ENCODE results near the gene RBMS1.

The RBMS1 gene

DNA sequence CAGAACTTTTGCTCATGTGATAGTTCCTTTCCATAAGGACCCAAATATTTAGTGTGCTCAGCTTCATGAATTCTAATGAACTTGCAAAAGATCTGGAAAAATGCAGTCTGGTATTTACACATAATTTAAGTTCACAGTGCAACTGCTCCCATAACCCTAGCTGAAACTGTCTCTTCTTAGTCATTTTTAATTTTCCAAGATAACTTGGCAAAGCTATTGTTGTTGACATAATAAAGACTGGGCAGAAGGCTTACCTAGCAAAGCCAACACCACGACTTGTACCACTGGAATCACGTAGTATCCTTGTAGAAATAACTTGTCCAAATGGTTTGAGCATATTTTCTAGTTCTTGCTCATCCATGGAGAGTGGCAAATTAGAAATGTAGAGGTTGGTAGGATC, 190.5 kb downstream of the RBMS1 start:
- ATAC-seq (replicated peaks) (no peak), DNase-seq (no peak)
- Mint-ChIP-seq H3K4me1 (no peaks in the 10 kb centered on the region), H3K9me3 (no peaks in the 10 kb centered on the region), H3K36me3 (peaks cover 24 to 27% of the 10 kb centered on the region in 2 donors), H3K4me3 (no peak overlapping the region), H3K27ac (no peak overlapping the region), H3K27me3 (no peaks in the 10 kb centered on the region)

DNA sequence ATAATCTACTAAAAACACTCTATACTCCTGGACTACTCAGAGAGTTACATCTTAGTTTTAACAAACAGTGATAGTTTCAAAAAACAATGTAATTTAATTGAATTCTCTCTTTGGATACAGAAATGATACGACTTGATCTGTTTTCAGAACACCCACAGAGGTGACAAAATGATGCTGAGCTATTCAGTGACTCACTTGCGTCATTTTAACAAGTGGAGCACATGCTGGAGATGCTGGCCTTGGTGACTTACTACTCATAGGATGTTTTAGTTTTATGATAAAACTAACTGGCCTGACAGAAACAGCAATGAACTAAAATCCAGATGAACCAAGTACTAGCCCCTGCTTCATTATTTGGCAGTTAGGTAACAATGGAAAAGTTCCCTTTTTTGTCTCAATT, 192.2 kb downstream of the RBMS1 start:
- no peak overlapping the region for H3K4me3 Mint-ChIP-seq
- no peak overlapping the region for H3K27ac Mint-ChIP-seq
- DNase-seq (no peak), ATAC-seq (replicated peaks) (no peak)
- no peaks in the 10 kb centered on the region for H3K4me1 Mint-ChIP-seq
- H3K9me3 Mint-ChIP-seq, result no peaks in the 10 kb centered on the region
- no peaks in the 10 kb centered on the region for H3K27me3 Mint-ChIP-seq
- H3K36me3 Mint-ChIP-seq, result peaks cover 29 to 41% of the 10 kb centered on the region in 2 donors

DNA sequence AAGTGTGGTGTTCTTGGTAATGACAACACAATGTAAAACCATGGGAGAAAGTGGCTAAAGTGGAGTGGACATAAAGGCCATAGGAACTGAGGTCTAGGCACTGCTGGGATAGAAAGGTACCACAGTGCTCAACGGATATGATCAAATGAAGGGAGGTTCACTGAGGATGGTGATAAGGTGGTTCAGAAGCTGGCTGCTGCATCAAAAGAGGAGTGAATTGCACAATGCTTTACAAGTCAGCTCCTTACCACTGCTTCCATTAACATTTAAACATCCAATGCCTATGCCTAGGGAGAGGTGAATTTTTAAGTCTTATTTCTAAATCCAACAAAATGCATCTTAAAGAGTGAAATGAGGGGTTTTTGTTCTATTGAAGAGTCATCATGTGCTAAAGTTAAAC, 193.4 kb downstream of the RBMS1 start:
- Mint-ChIP-seq H3K27ac (no peak overlapping the region), H3K4me3 (no peak overlapping the region), H3K36me3 (peaks cover 25 to 41% of the 10 kb centered on the region in 2 donors), H3K4me1 (peaks cover 0 to 6% of the 10 kb centered on the region in 2 donors), H3K27me3 (no peaks in the 10 kb centered on the region), H3K9me3 (no peaks in the 10 kb centered on the region)
- no peak for ATAC-seq (replicated peaks)
- no peak for DNase-seq

DNA sequence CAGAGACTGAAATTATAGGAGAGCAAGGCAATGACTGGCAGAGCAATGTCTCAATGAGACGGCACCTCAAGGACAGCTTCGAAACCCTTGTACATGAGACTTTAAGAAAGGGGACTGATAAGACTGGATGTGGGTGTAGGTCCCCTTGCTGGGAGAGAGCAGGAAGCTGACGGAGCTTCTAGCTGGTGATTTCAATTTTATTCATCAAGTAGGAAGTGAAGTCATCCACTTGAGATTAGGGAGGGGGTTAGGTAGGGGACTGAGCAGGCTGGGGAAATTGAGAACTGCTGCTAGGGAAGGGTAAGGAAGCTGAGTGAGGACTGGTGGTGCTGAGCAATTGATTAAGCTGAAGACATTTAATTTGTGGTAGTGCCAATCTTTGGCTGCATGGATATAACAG, 194.1 kb downstream of the RBMS1 start:
- Mint-ChIP-seq H3K27ac (no peak overlapping the region), H3K4me3 (no peak overlapping the region), H3K36me3 (peaks cover 25 to 42% of the 10 kb centered on the region in 2 donors), H3K9me3 (no peaks in the 10 kb centered on the region), H3K4me1 (peaks cover 0 to 6% of the 10 kb centered on the region in 2 donors), H3K27me3 (no peaks in the 10 kb centered on the region)
- no peak for ATAC-seq (replicated peaks)
- DNase-seq, result no peak

DNA sequence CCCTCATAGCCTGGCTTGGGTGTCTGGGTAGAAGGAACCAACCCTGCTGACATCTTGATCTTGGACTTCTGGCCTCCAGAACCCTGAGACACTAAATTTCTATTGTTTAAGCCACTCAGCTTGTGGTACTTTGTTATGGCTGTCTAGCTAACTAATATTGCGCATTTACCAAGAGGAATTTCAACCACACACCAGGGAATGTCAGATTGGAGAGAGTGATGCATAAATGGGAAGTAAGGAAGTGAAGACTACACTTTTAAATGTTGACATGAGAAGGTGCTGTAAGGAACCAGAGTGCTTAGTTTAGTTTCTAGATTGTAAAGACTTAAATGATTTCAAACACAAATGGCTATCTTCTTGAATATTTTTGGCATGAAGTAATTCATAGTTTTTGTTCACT, 194.6 kb downstream of the RBMS1 start:
- H3K27me3 Mint-ChIP-seq, result no peaks in the 10 kb centered on the region
- no peak for DNase-seq
- H3K9me3 Mint-ChIP-seq, result no peaks in the 10 kb centered on the region
- no peak overlapping the region for H3K27ac Mint-ChIP-seq
- H3K4me1 Mint-ChIP-seq, result peaks cover 2 to 6% of the 10 kb centered on the region in 2 donors
- ATAC-seq (replicated peaks), result no peak
- H3K4me3 Mint-ChIP-seq, result no peak overlapping the region
- H3K36me3 Mint-ChIP-seq, result peaks cover 25 to 45% of the 10 kb centered on the region in 2 donors

DNA sequence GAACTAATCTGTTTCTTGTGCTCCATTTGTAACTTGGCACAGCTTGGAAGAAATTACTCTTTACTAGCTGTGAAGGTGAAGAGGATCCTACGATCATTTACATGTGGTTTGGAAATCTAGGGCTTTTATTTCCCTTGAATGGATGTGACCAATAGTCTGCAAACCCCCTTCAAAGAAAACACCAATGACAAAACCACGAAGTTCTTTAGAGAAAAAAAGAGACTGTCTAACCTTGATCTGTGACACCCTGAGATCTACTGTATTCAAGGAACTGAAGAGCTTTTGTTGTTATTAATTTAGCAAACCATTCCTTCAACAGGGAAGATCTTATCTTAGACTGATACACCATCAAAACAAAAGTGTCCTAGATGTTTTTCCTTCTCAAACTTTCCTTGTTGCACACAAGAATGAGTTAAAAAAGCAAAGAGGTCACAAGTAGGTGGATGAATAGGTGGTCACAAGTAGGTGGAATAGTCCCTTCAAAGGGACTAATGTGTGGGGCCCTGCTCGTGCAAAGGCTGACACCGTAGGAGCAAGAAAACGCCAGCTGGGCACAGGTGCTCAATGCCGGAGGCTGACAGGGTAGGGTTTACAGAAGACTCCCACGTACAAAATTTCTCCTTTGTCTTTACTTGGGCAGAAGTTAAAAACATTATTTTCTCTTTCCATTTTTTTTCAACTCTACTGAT, 197.9 kb downstream of the RBMS1 start:
- ATAC-seq (replicated peaks) (no peak), DNase-seq (no peak)
- H3K36me3 Mint-ChIP-seq, result peaks cover 31 to 64% of the 10 kb centered on the region in 2 donors
- H3K27ac Mint-ChIP-seq, result no peak overlapping the region
- no peaks in the 10 kb centered on the region for H3K9me3 Mint-ChIP-seq
- no peaks in the 10 kb centered on the region for H3K27me3 Mint-ChIP-seq
- peaks cover 2 to 6% of the 10 kb centered on the region in 2 donors for H3K4me1 Mint-ChIP-seq
- H3K4me3 Mint-ChIP-seq, result no peak overlapping the region

DNA sequence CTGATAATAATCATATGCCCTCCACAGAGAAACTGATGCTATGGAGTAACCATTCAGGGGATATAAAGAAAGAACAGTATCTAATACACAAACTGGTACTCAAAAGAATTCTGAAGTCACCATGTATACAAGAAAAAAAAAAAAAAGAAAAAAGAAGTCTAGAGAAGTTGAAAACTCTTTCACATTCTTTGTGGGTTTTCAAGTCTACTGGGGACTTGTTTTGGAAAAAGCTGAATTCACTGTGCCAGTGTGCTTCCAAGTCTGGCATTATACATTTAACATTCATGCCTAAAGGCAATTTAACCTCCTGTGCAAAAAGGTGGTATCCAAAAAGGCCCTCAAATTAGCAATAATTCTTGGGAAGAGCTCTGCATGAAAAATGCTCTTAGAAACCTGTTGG, 198.7 kb downstream of the RBMS1 start:
- no peak for DNase-seq
- no peaks in the 10 kb centered on the region for H3K9me3 Mint-ChIP-seq
- no peak for ATAC-seq (replicated peaks)
- peaks cover 2 to 8% of the 10 kb centered on the region in 2 donors for H3K4me1 Mint-ChIP-seq
- no peak overlapping the region for H3K4me3 Mint-ChIP-seq
- H3K36me3 Mint-ChIP-seq, result peaks cover 27 to 60% of the 10 kb centered on the region in 2 donors
- no peak overlapping the region for H3K27ac Mint-ChIP-seq
- H3K27me3 Mint-ChIP-seq, result no peaks in the 10 kb centered on the region

DNA sequence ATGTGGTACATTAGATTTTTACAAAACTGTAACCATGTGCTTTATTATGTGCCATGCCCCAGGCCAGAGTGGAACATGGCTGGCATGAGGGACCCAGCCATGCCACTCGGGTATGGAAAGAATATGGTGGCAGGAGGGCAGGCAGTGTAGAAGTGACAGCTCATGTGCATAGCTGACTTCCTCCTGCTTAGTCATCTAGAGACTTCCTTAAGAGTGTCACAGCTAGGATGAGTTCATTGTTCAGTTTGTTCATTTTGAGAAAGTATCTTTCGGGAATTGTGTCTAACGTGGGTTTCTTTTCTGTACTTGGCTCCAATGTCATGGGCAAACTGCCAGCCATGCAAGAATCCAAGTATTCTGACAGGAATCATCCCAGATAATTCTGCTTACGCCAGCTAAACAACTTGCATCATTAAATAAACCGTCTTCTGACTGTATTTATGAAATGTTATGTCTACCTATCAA, 199.2 kb downstream of the RBMS1 start:
- H3K4me1 Mint-ChIP-seq, result peaks cover 2 to 10% of the 10 kb centered on the region in 2 donors
- no peak overlapping the region for H3K4me3 Mint-ChIP-seq
- ATAC-seq (replicated peaks) (peak; percentile 80 to 92), DNase-seq (no peak)
- H3K9me3 Mint-ChIP-seq, result no peaks in the 10 kb centered on the region
- no peaks in the 10 kb centered on the region for H3K27me3 Mint-ChIP-seq
- H3K36me3 Mint-ChIP-seq, result peaks cover 22 to 54% of the 10 kb centered on the region in 2 donors
- no peak overlapping the region for H3K27ac Mint-ChIP-seq

DNA sequence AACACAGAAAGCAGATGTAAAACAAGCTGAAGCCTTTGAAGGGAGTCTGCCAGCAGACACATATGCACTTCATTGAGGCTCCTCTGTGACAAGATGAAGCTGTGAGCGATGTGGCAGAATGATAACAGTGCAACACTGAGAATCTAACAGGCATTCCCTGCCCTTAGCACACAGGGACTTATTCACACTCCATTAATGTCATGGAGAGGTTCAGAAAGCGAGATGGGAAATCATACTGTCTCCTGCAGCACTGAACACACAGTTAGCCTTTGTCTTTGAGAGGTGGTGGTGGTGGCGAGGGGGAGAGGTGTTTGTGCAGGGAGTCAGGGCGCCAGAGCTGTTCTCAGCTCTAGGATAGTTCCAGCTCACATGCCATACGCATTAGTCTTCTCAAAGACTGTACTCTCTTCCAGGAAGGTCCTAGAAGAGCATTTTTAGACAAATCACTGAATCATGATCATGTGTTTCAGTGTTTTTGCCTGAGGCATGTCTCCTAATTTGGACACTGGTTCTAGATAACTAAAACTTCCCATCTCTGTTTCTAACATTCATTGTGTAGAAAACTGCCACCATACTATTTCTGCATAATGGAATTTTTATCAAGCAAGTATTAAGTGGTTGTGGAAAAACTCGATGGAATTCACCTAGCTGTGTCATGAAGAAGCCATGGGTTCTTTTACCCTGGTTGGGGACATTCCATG, 200.1 kb downstream of the RBMS1 start:
- Mint-ChIP-seq H3K9me3 (no peaks in the 10 kb centered on the region), H3K36me3 (peaks cover 19 to 48% of the 10 kb centered on the region in 2 donors), H3K27me3 (no peaks in the 10 kb centered on the region), H3K27ac (no peak overlapping the region), H3K4me3 (no peak overlapping the region), H3K4me1 (peaks cover 2 to 10% of the 10 kb centered on the region in 2 donors)
- DNase-seq, result no peak
- no peak for ATAC-seq (replicated peaks)

DNA sequence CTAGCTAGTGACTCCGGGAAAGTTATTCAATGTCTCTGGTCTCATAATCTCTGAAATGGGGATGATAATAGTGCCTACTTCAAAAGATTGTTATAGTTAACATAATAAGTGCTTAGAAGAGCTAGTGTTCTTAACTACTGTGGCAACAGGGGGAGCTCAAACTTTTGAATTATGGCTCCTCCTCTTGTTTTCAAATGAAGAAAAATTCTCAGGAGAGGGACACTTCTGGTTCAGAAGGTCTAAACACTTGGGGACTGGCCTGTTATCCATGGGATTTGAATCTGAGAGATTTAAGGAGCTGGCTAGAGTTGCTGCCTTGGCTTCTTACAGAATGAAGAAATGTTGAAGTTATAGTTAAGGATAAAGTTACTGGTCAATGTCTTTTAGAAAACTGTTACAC, 201.4 kb downstream of the RBMS1 start:
- H3K27ac Mint-ChIP-seq, result no peak overlapping the region
- no peak for ATAC-seq (replicated peaks)
- H3K36me3 Mint-ChIP-seq, result peaks cover 9 to 38% of the 10 kb centered on the region in 2 donors

DNA sequence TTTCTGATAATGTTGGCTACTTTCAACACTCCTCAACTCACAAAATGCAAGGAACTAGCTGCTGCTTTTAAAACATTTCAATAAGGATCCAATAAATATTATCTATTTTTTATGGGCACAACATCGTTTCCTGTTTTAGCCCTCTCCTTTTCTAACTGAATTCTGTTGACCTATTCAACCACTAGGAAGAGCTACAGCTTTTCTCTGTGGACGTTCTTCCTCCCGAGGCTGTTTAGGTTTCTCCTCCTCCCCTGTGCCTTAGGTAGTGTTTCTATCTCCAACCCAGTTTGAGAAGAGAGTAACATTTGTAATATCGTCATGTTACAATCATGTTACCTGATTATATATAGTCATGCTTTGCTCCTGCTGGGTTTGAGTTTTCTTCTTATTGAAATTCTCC, 202.2 kb downstream of the RBMS1 start:
- no peaks in the 10 kb centered on the region for H3K27me3 Mint-ChIP-seq
- H3K27ac Mint-ChIP-seq, result no peak overlapping the region
- H3K36me3 Mint-ChIP-seq, result peaks cover 9 to 36% of the 10 kb centered on the region in 2 donors
- no peaks in the 10 kb centered on the region for H3K9me3 Mint-ChIP-seq
- ATAC-seq (replicated peaks) (no peak), DNase-seq (no peak)
- H3K4me3 Mint-ChIP-seq, result no peak overlapping the region
- peaks cover 2 to 10% of the 10 kb centered on the region in 2 donors for H3K4me1 Mint-ChIP-seq

More for the DNA sequence above, 201.4 kb downstream of the RBMS1 start:
- H3K9me3 Mint-ChIP-seq, result no peaks in the 10 kb centered on the region
- no peaks in the 10 kb centered on the region for H3K27me3 Mint-ChIP-seq
- peaks cover 2 to 10% of the 10 kb centered on the region in 2 donors for H3K4me1 Mint-ChIP-seq
- no peak for DNase-seq
- H3K4me3 Mint-ChIP-seq, result no peak overlapping the region

DNA sequence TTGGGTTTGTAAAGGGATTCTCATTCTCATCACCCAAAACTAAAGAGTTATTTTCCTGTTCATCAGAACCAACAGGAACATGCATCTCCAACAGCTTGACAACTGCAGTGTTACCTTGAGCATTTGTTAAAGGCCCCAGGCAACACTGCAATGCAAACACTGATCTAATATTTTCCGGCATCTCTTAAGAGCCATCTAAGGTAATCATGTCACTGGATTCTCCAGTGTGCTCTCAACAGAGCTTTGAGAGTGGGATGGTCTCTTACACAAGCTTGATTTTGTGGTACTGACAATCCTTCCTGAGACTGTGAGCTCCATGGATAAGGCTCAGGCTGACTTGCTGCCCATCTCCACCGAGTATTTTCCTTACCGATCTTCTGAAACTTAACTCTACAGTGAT, 203.0 kb downstream of the RBMS1 start:
- no peak overlapping the region for H3K27ac Mint-ChIP-seq
- H3K4me3 Mint-ChIP-seq, result no peak overlapping the region
- peaks cover 2 to 7% of the 10 kb centered on the region in 2 donors for H3K4me1 Mint-ChIP-seq
- H3K36me3 Mint-ChIP-seq, result peaks cover 9 to 33% of the 10 kb centered on the region in 2 donors
- DNase-seq, result no peak
- H3K27me3 Mint-ChIP-seq, result no peaks in the 10 kb centered on the region
- H3K9me3 Mint-ChIP-seq, result no peaks in the 10 kb centered on the region
- no peak for ATAC-seq (replicated peaks)

DNA sequence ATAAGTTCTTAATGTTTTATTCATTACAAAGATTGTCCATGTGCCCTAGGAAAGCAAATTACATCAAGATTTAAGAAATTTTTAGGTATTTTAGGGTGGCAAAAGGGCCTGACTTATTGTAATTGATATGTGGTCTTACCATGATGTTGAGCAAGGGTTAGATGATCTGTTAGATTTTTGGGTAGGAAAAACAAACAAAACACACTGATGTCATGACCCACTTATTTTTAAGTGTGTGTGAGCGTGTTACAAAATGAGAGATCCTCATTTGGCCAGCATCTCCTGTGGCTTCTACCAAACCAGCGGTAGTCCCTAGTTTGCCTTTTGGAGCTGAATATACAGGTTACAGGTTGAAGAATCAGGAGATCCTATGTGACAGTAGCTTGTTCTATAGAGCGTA, 203.8 kb downstream of the RBMS1 start:
- no peak overlapping the region for H3K27ac Mint-ChIP-seq
- no peaks in the 10 kb centered on the region for H3K9me3 Mint-ChIP-seq
- H3K4me1 Mint-ChIP-seq, result peaks cover 2 to 4% of the 10 kb centered on the region in 2 donors
- no peak overlapping the region for H3K4me3 Mint-ChIP-seq
- H3K36me3 Mint-ChIP-seq, result peaks cover 9 to 29% of the 10 kb centered on the region in 2 donors
- H3K27me3 Mint-ChIP-seq, result no peaks in the 10 kb centered on the region
- no peak for ATAC-seq (replicated peaks)
- DNase-seq, result no peak

DNA sequence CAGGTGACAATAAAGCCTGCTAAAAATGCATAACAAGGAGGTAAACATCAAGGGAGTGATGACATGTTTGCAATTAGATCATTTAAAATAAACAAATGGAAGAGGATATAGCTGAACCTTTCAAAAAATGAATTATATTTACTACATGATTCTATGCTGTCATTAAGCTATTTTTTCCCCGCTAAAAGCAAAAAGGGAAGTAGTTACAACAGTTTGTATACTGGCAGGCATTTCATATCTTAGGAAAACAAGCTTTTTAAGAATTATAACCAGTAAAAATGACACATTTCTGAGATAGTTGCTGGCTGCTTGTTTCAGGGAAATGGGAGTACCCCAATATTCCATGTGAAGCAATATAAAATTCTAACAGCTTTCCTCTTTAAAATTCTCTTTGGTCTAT, 204.5 kb downstream of the RBMS1 start:
- Mint-ChIP-seq H3K4me3 (no peak overlapping the region), H3K27me3 (no peaks in the 10 kb centered on the region), H3K4me1 (peaks cover 0 to 4% of the 10 kb centered on the region in 2 donors), H3K27ac (no peak overlapping the region), H3K9me3 (no peaks in the 10 kb centered on the region), H3K36me3 (peaks cover 13 to 30% of the 10 kb centered on the region in 2 donors)
- ATAC-seq (replicated peaks), result no peak
- DNase-seq, result no peak

DNA sequence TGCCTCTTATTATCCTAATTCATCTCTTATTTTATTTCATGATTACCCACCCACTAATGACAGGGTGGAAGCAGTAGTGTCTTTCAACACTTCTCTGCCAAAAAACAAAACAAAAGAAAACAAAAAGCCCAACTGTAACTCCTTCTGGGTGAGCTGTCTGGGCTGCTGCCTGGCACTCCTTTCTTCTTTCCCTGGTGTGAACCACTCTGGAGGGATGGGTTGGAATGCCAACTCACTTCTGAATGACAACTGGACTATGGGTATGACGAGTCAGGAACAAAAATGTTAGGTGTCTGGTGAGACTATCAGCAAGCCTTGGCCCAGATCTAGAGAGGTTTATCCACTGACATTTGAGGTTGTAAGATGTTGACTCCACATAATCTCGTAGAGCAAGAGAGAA, 205.3 kb downstream of the RBMS1 start:
- peaks cover 0 to 4% of the 10 kb centered on the region in 2 donors for H3K4me1 Mint-ChIP-seq
- peak overlapping the region; percentile 28 for H3K27ac Mint-ChIP-seq
- no peaks in the 10 kb centered on the region for H3K9me3 Mint-ChIP-seq
- ATAC-seq (replicated peaks) (no peak), DNase-seq (no peak)
- no peak overlapping the region for H3K4me3 Mint-ChIP-seq
- no peaks in the 10 kb centered on the region for H3K27me3 Mint-ChIP-seq
- H3K36me3 Mint-ChIP-seq, result peaks cover 13 to 31% of the 10 kb centered on the region in 2 donors
